GM18870 (cell line): ENCODE results near the gene RALGAPA2.

Experiments used
- ATAC-seq: cut with Tn5 transposase; IDR thresholded peaks from one replicate; pipeline ENCODE4 v1.9.1; 2021; ENCODE audit warnings: moderate library complexity; ENCODE audit not compliant: unreplicated experiment

The RALGAPA2 gene

GRCh38 chr20:20373091-20373571 lies 339.3 kb downstream of the RALGAPA2 start:
- no peak for ATAC-seq

- no peak for ATAC-seq
Observed at GRCh38 chr20:20371681-20372080, 340.8 kb downstream of the RALGAPA2 start.

GRCh38 chr20:20371083-20371482 lies 341.4 kb downstream of the RALGAPA2 start:
- ATAC-seq = no peak

GRCh38 chr20:20370094-20370575 lies 342.3 kb downstream of the RALGAPA2 start:
- ATAC-seq = no peak

GRCh38 chr20:20369250-20370093 lies 343.0 kb downstream of the RALGAPA2 start:
- no peak for ATAC-seq

GRCh38 chr20:20368418-20369249 lies 343.8 kb downstream of the RALGAPA2 start:
- ATAC-seq = no peak

- no peak for ATAC-seq
Observed at GRCh38 chr20:20367575-20368417, 344.6 kb downstream of the RALGAPA2 start, which contains the start of gene INSM1. TSS of gene INSM1 (plus strand) at chr20:20368104. CDS start at chr20:20368268, 164 bp downstream.

- ATAC-seq = no peak
Observed at GRCh38 chr20:20366876-20367574, 345.4 kb downstream of the RALGAPA2 start.

GRCh38 chr20:20366551-20366875 lies 345.9 kb downstream of the RALGAPA2 start:
- ATAC-seq = no peak

GRCh38 chr20:20365480-20366161 lies 346.8 kb downstream of the RALGAPA2 start:
- ATAC-seq = no peak

- ATAC-seq = no peak
Observed at GRCh38 chr20:20364593-20365479, 347.6 kb downstream of the RALGAPA2 start.

GRCh38 chr20:20363799-20364592 lies 348.4 kb downstream of the RALGAPA2 start:
- ATAC-seq = no peak

- ATAC-seq = no peak
Observed at GRCh38 chr20:20363434-20363798, 349.0 kb downstream of the RALGAPA2 start.

- ATAC-seq = no peak
Observed at GRCh38 chr20:20362774-20363433, 349.5 kb downstream of the RALGAPA2 start.

GRCh38 chr20:20360464-20360863 lies 352.0 kb downstream of the RALGAPA2 start:
- no peak for ATAC-seq

- no peak for ATAC-seq
Observed at GRCh38 chr20:20359628-20360027, 352.8 kb downstream of the RALGAPA2 start.

GRCh38 chr20:20358801-20359200 lies 353.6 kb downstream of the RALGAPA2 start:
- no peak for ATAC-seq
